ENCODE data around the gene GPD1.

- no peak for TF ChIP-seq POLR2A (IDR thresholded peaks at IDR 0.05)
- TF ChIP-seq, protein P1, sequence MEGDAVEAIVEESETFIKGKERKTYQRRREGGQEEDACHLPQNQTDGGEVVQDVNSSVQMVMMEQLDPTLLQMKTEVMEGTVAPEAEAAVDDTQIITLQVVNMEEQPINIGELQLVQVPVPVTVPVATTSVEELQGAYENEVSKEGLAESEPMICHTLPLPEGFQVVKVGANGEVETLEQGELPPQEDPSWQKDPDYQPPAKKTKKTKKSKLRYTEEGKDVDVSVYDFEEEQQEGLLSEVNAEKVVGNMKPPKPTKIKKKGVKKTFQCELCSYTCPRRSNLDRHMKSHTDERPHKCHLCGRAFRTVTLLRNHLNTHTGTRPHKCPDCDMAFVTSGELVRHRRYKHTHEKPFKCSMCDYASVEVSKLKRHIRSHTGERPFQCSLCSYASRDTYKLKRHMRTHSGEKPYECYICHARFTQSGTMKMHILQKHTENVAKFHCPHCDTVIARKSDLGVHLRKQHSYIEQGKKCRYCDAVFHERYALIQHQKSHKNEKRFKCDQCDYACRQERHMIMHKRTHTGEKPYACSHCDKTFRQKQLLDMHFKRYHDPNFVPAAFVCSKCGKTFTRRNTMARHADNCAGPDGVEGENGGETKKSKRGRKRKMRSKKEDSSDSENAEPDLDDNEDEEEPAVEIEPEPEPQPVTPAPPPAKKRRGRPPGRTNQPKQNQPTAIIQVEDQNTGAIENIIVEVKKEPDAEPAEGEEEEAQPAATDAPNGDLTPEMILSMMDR (IDR thresholded peaks at IDR 0.05) = no peak
These were observed 38.0 kb upstream of the GPD1 start for GRCh38 chr12:50065726-50066310.
